Measurements from ENCODE around the gene PP2D1. TPM values are rescaled to one million over a fixed set of nuclear protein-coding genes. Genes with fewer than 3 reads are reported as not detected.
"Not testable (repeated sequence)": the region's sequence is repeated elsewhere in the genome, so short reads cannot be mapped to it uniquely, and the experiment has no call there.

Gene PP2D1
- total RNA-seq, 1 donor from 2014 or later = not detected

DNA sequence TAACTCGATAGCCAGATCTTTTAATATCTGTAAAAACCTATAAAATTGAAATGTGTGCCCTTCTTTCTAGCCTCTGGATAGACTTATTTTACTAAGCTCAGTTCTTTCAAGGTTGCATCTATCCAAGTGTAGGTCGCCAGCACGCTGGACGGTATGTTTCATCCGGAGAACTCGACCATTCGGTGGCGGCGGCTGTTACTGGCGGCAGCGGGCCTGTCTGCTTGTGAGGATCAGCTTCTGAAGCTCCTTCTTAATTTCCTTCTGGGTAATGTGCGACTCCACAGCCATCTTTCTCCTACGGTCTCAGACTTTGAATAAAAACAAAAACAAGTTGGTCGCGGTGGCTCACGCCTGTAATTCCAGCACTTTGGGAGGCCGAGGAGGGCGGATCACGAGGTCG, 4.1 kb downstream of the PP2D1 start:
- TF ChIP-seq, protein P1, sequence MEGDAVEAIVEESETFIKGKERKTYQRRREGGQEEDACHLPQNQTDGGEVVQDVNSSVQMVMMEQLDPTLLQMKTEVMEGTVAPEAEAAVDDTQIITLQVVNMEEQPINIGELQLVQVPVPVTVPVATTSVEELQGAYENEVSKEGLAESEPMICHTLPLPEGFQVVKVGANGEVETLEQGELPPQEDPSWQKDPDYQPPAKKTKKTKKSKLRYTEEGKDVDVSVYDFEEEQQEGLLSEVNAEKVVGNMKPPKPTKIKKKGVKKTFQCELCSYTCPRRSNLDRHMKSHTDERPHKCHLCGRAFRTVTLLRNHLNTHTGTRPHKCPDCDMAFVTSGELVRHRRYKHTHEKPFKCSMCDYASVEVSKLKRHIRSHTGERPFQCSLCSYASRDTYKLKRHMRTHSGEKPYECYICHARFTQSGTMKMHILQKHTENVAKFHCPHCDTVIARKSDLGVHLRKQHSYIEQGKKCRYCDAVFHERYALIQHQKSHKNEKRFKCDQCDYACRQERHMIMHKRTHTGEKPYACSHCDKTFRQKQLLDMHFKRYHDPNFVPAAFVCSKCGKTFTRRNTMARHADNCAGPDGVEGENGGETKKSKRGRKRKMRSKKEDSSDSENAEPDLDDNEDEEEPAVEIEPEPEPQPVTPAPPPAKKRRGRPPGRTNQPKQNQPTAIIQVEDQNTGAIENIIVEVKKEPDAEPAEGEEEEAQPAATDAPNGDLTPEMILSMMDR (IDR thresholded peaks at IDR 0.05; ENCODE audit: insufficient read depth, low read length, poor library complexity, severe bottlenecking) = no peak
- Histone ChIP-seq H3K27me3 (ENCODE audit: control insufficient read depth, insufficient read depth, low read length) (no peaks in the 10 kb centered on the region), H3K4me3 (ENCODE audit: low read depth, low read length) (no peak overlapping the region), H3K36me3 (ENCODE audit: control insufficient read depth, insufficient read depth, low read length) (no peaks in the 10 kb centered on the region)
- DNase-seq (ENCODE audit: low read depth) = no peak

DNA sequence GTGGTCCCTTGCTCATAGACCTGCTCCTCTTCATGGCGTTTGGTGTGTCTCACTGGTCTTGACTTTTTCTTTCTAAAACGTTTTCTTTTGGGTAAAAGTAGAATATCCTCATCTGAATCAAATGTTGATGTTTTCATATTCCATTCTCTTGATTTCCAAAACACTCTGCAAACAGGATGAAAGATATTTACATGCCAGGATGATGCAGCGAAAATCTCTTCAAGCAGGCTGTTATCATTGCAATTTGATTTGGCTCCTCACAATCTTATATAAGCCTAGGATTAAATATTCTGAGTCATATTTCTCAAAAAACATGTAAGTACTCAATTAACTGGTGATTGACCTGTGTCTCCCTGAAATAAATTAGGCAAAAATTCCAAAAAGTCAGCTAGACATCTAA, 10.1 kb downstream of the PP2D1 start:
- no peak for DNase-seq (ENCODE audit: low read depth)
- H3K4me3 ChIP-seq (ENCODE audit: low read depth, low read length) = no peak overlapping the region
- no peaks in the 10 kb centered on the region for H3K36me3 ChIP-seq (ENCODE audit: control insufficient read depth, insufficient read depth, low read length)
- TF ChIP-seq, protein P1 (IDR thresholded peaks at IDR 0.05; ENCODE audit: insufficient read depth, low read length, poor library complexity, severe bottlenecking) = no peak
- H3K27me3 ChIP-seq (ENCODE audit: control insufficient read depth, insufficient read depth, low read length) = no peaks in the 10 kb centered on the region

DNA sequence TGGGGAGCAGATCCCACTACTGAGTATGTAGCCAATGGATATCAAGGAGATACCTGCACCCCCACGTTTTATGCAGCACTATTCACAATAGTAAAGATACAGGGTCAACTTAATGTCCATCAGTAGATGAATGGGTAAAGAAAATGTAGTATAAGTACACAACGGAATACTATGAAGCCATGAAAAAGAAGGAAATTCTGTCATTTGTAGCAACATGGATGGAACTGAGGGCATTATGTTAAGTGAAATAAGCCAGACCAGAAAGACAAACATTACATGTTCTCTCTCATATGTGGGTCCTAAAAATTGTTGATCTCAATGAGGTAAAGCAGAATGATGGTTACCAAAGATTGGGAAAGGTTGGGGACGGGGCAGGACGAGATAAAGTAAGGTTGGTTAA, 14.6 kb downstream of the PP2D1 start:
- Histone ChIP-seq H3K4me3 (ENCODE audit: low read depth, low read length) (no peak overlapping the region), H3K27me3 (ENCODE audit: control insufficient read depth, insufficient read depth, low read length) (no peaks in the 10 kb centered on the region), H3K36me3 (ENCODE audit: control insufficient read depth, insufficient read depth, low read length) (no peaks in the 10 kb centered on the region)
- TF ChIP-seq, protein P1 (IDR thresholded peaks at IDR 0.05; ENCODE audit: insufficient read depth, low read length, poor library complexity, severe bottlenecking) = no peak
- DNase-seq (ENCODE audit: low read depth) = no peak

DNA sequence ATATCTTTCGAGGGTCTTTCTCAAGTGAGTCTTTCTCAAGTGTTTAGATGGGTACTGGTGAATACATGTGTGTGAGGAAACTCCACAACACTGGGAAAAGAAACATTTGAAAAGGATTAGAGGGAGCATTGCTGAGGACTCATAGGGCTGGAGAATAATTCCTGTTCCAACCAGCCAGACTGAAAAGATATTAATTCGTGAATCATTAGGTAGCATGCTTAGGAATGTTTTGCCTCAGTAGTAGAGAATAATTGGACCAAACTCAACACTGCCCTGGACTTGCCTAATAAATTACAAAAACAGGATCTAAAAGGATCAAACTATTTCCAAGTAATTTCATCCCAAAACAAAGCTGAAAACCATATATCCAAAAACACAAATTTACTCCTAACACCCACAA, 17.3 kb downstream of the PP2D1 start:
- no peak for DNase-seq (ENCODE audit: low read depth)

DNA sequence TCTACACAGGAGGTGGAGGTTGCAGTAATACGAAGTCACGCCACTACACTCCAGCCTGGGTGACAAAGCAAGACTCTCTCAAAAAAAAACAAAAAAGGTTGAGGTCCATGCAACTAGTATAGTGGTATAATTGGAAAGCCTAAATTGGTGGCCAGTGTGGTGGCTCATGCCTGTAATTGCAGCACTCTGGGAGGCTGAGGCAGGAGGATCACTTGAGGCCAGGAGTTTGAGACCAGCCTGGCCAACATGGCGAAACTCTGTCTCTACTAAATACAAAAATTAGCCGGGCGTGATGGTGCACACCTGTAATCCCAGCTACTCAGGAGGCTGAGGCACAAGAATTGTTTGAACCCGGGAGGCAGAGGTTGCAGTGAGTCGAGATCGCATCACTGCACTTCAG, 23.2 kb downstream of the PP2D1 start:
- not testable (repeated sequence) for H3K36me3 ChIP-seq (ENCODE audit: control insufficient read depth, insufficient read depth, low read length); DNase-seq (ENCODE audit: low read depth); H3K27me3 ChIP-seq (ENCODE audit: control insufficient read depth, insufficient read depth, low read length); H3K4me3 ChIP-seq (ENCODE audit: low read depth, low read length)

More for the DNA sequence above, 17.3 kb downstream of the PP2D1 start:
- Histone ChIP-seq H3K36me3 (ENCODE audit: control insufficient read depth, insufficient read depth, low read length) (no peaks in the 10 kb centered on the region), H3K27me3 (ENCODE audit: control insufficient read depth, insufficient read depth, low read length) (no peaks in the 10 kb centered on the region), H3K4me3 (ENCODE audit: low read depth, low read length) (no peak overlapping the region)
- TF ChIP-seq, protein P1 (IDR thresholded peaks at IDR 0.05; ENCODE audit: insufficient read depth, low read length, poor library complexity, severe bottlenecking) = no peak

DNA sequence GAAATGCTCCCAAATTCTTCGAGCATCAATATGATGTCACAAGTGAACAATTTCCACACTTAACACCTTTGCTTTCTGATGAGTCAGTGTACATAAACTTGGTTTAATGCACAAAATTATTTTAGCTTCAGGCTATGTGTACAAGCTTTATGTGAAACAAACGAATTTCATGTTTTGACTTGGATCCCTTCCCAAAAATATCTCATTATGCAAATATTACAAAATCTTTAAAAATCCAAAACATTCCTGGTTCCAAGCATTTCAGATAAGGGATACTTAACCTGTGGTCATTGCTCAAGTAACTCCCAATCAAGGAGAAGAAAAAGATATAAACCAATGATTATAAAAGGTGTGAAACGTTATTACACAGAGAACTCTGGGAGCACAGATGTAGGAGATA, 40.0 kb downstream of the PP2D1 start:
- Histone ChIP-seq H3K36me3 (ENCODE audit: control insufficient read depth, insufficient read depth, low read length) (no peaks in the 10 kb centered on the region), H3K4me3 (ENCODE audit: low read depth, low read length) (no peak overlapping the region), H3K27me3 (ENCODE audit: control insufficient read depth, insufficient read depth, low read length) (no peaks in the 10 kb centered on the region)
- DNase-seq (ENCODE audit: low read depth) = no peak
- TF ChIP-seq, protein P1 (IDR thresholded peaks at IDR 0.05; ENCODE audit: insufficient read depth, low read length, poor library complexity, severe bottlenecking) = no peak
